Bone marrow (tissue), 2 donors: Measurements from ENCODE around the gene ITGB5.
A peak's percentile ranks its signal among the peaks of the same experiment; 100 is the strongest.

ENCODE experiments used
- DNase-seq, 2 donors: peaks; one replicate each; lab custom pipeline; 2025; lab: John Stamatoyannopoulos, UW

ITGB5 gene

DNA sequence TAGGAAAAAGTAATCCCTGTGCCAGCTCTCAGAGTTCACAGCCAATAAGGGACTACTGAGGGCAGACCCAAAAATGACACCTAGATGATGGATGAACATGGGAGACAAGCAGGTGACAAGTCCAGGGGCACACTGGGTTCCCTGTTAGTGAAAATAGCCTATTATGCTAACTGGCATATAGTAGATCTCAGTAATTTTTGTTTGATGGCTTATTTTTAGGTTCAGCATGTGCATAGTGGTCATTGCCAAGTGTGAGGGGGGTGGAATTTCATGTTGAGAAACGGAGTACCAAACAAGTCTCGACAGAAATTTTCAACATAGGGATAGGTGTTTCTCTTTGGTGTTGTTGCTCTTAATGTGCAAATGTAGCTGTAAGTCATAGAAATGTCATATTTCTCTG lies 6.4 kb upstream of the ITGB5 start:
- DNase-seq = no peak

GRCh38 chr3:124890573-124891190 lies 3.5 kb upstream of the ITGB5 start:
- no peak for DNase-seq

DNA sequence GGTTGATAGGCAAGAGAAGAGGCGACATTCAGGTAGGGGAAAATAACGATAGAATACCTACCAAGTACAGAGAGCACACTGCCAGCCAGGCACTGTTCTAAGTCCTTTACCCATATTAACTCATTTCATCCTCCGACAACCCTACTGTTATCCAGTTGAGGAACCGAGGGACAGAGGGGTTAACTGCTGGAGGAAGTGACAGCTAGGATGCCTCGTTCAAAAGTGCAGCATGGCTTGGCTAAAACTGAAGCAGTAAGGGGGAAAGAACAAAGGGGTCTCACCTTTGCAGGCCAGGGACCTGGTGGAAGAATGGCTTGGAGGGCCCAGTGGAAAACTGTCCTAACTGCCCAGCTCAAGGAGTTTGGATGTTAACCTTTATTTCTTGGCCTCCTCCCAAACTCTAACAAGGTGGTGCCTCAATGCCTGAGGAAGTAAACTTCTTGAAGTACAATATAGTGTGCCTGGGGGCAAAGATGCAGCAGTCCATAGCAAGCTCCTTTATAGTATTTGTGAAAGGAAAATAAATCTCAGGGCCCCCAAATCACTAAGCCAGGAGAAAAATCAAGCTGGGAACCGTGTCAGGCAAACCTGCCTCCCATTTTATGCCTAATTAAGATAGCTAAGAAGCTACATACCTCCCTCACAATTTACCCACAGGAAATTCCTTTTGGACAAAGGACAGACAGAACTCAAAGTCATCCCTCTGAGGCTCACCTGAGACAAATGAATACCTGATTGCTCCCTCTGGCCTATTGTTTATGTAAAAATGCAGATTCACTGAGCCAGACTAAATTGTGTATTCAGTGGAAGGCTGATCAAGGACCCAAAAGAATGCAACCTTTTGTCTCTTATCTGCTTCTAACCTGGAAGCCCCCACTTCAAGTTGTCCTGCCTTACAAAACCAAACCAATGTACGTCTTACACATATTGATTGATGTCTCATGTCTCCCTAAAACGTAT lies 1.6 kb upstream of the ITGB5 start:
- no peak for DNase-seq

- no peak for DNase-seq
These were observed 750 bp upstream of the ITGB5 start for GRCh38 chr3:124887932-124888298.

DNA sequence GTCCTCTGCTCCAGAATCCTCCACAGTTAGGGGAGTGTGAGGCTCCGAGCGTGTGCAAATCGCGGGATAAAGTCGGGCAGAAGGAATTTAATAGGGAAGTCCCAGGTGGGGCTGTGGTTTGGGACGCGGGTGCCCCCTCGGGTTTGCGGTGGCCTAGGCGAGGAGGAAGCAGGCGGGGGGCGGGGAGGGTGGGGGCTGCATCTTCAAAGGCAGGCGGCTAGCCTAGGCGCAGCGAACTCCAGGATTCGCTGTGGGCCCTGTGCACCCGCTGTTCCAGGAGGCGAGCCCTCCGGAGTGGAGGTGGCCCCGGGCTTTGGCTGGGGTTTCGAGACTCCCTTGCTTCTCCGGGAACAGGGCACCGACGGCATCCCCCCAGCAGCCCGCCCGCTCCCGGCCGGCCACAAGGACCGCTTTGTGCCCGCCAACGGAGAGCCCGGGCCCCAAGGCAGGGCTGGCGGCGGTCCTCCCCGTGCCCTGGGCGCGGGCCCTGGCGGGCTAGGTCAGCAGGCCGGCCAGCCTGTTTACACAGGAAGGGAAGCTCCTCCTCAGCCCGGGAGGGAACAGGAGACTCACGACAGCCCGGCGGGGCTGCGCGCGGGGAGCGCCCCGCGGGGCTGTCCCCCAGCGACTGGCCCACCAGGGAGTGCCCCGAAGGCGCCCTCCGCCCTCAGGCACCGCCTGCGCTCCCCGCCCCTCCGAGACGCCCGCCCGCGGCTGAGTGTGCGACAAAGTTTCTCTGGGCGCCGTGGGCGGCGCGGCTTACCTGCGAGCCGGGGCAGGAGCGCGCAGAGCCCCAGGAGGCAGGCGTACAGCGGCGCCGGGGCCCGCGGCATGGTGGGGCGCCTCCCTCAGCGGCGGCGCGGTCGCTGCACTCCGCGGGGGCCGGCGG lies 753 bp downstream of the ITGB5 start:
- no peak for DNase-seq

- DNase-seq = no peak
These were observed 1.5 kb downstream of the ITGB5 start for GRCh38 chr3:124885466-124886167.

- DNase-seq = no peak
These were observed 2.6 kb downstream of the ITGB5 start for GRCh38 chr3:124884474-124885101.

GRCh38 chr3:124883766-124884473 lies 3.2 kb downstream of the ITGB5 start:
- DNase-seq = no peak

GRCh38 chr3:124882816-124883747 lies 4.1 kb downstream of the ITGB5 start:
- no peak for DNase-seq

DNA sequence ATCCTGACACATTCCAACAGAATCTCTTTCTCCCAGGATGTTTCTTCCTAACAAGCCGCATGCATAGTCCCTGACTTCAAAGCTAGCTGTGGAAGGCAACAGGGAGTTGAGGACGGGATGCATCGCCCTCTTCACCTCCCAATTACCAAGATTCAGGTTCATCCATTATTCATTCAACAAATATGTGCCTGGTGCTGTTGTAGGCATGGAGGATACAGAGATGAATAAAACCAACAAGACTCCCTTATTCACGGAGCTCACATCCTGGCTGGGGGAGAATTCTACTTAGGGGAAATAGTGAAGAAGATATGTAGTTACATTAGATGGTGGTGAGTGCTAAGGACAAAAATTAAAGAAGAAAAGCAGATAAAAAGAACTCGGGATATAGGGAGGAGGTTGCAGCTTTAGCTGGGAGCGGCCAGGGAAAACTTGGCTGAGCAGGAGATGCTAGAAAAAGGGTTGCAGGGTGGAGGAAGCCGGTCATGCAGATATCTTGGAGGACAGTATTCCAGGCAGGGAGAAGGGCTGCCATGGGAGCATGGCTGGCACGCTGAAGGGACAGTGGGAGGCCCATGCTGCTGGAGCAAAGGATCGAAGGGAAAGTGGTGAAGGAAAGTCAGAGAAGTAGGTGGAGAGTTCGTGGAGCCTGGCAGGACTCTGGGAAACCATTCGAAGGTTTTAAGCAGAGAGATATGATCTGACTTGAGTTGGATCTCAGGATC lies 5.0 kb downstream of the ITGB5 start:
- no peak for DNase-seq

DNA sequence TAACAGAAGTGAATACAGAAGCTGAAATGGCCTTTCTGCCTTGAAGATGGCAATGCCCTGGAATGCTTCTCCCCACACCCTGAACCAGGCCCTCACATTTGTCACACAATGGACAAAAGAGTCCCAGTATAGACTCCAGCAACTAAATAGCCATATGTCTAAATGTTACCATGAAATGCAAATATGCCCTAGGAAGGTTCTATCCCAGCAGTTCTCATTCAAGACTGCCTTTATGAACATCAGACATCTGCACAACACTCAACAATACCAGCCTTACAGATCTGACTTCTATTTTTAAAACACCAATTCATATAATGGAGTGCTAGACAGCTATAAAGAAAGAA lies 7.9 kb downstream of the ITGB5 start:
- no peak for DNase-seq

GRCh38 chr3:124878561-124879336 lies 8.4 kb downstream of the ITGB5 start:
- DNase-seq = peak in 1 of 2 donors; percentile 98

DNA sequence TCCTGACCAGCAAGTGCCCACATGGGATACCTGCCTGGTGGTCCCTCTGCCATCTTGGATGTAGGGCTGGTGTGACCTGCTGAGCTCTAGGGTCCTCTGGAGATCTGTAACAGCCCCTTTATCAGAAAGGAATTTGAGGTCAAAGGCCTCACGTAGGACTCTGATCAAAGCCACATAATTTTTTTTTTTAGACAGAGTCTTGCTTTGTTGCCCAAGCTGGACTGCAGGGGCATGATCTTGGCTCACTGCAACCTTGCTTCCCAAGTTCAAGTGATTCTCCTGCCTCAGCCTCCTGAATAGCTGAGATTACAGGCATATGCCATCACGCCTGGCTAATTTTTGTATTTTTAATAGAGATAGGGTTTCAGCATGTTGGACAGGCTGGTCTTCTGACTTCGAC lies 9.5 kb downstream of the ITGB5 start:
- no peak for DNase-seq

DNA sequence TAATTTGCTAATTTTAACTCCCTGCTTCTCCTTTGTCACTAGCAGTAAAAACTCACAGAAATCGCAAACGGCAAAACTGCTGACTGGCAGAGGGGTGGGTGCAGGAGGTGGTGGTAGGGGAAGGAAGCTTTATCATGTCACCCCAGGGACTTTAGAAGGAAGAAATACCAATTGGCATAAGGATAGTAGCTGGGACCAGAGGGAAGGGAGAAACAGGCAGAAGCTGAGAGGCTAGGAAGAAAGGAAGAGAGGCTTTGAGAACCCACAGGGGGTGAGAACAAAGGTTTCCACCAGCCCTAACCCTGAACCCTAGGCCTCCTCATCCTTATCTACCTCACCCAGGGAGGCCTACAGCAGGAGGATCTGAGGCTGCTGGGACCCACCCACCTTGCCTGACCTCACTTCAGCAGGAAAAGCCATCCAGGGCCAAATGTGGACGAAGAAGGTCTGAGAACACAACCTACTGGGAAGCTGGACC lies 10.7 kb downstream of the ITGB5 start:
- peak in 1 of 2 donors; percentile 47 for DNase-seq

- DNase-seq = no peak
These were observed 13.9 kb downstream of the ITGB5 start for GRCh38 chr3:124873226-124873625.

DNA sequence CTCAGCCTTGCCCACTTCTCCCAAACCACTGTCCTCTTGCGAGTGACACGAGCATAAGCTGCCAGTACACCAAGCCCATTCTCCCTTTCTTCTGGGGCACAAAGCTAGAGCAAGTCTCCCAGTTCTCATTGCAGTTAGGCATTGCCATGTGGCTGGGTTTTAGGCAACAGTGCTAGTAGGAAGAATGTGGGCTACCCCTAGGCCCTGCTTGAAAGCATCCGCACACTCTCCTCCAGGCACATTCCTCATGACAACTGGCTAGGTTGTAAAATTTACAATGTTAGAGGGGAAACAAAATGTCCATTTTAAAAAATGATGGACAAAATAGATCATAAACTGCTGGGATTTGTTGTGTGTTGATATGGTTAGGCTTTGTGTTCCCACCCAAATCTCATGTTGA lies 19.7 kb downstream of the ITGB5 start:
- DNase-seq = no peak

GRCh38 chr3:124862006-124862405 lies 25.2 kb downstream of the ITGB5 start:
- DNase-seq = no peak

- DNase-seq = no peak
These were observed 26.1 kb downstream of the ITGB5 start for GRCh38 chr3:124861041-124861440.
